Stimulated activated CD4-positive, alpha-beta T cell treated with anti-CD3 and anti-CD28 coated beads, Interleukin-4, amount 100 ng/mL, for 48 hours (primary cell): ENCODE measurements around the gene TSHZ2.

Source experiments
- DNase-seq, 2 donors: peaks; one replicate each; pipeline ENCODE4 v3.0.0-alpha.2; 2020; ENCODE audit warnings: low read depth in 2 of 2

TSHZ2 gene

GRCh38 chr20:53208110-53208832, 236.1 kb downstream of the TSHZ2 start:
- no peak for DNase-seq

- DNase-seq = no peak
These were observed 237.9 kb downstream of the TSHZ2 start for GRCh38 chr20:53210041-53210440.

GRCh38 chr20:53210931-53211330, 238.8 kb downstream of the TSHZ2 start:
- no peak for DNase-seq

- no peak for DNase-seq
These were observed 239.9 kb downstream of the TSHZ2 start for GRCh38 chr20:53212018-53212417.

- DNase-seq = no peak
These were observed 242.2 kb downstream of the TSHZ2 start for GRCh38 chr20:53214392-53214791.

GRCh38 chr20:53215166-53215565, 243.0 kb downstream of the TSHZ2 start:
- DNase-seq = no peak

- DNase-seq = no peak
These were observed 244.3 kb downstream of the TSHZ2 start for GRCh38 chr20:53216478-53216855.

- DNase-seq = peak; percentile 73 to 81
These were observed 244.9 kb downstream of the TSHZ2 start for GRCh38 chr20:53216856-53217576.

GRCh38 chr20:53220482-53221307, 248.5 kb downstream of the TSHZ2 start:
- DNase-seq = no peak

- no peak for DNase-seq
These were observed 249.6 kb downstream of the TSHZ2 start for GRCh38 chr20:53221731-53222130.

GRCh38 chr20:53222416-53222815, 250.3 kb downstream of the TSHZ2 start:
- DNase-seq = no peak

- no peak for DNase-seq
These were observed 250.8 kb downstream of the TSHZ2 start for GRCh38 chr20:53222932-53223331.

- DNase-seq = no peak
These were observed 251.5 kb downstream of the TSHZ2 start for GRCh38 chr20:53223626-53224172.

- DNase-seq = no peak
These were observed 252.7 kb downstream of the TSHZ2 start for GRCh38 chr20:53224851-53225250.

GRCh38 chr20:53226826-53227225, 254.7 kb downstream of the TSHZ2 start:
- DNase-seq = no peak

- DNase-seq = no peak
These were observed 255.4 kb downstream of the TSHZ2 start for GRCh38 chr20:53227523-53227922.

GRCh38 chr20:53231061-53231460, 258.9 kb downstream of the TSHZ2 start:
- no peak for DNase-seq

- no peak for DNase-seq
These were observed 265.3 kb downstream of the TSHZ2 start for GRCh38 chr20:53237461-53237860.

GRCh38 chr20:53238121-53238660, 266.0 kb downstream of the TSHZ2 start:
- DNase-seq = no peak

GRCh38 chr20:53243152-53243551, 271.0 kb downstream of the TSHZ2 start:
- no peak for DNase-seq

GRCh38 chr20:53244711-53245110, 272.6 kb downstream of the TSHZ2 start:
- DNase-seq = no peak

GRCh38 chr20:53245574-53245973, 273.4 kb downstream of the TSHZ2 start:
- no peak for DNase-seq
